Measurements from ENCODE around the gene TCF7L2. TPM values are rescaled to one million over a fixed set of nuclear protein-coding genes. Genes with fewer than 3 reads are reported as not detected.

Gene TCF7L2
- total RNA-seq, 2 donors from 2014 or later = 9.1 to 25.7 TPM

GRCh38 chr10:113047963-113048781 lies 98.1 kb downstream of the TCF7L2 start:
- ATAC-seq = no peak
- H3K4me1 ChIP-seq = no peaks in the 10 kb centered on the region
- 90 to 92% methylated on average over 13 of the region's 13 CpGs for WGBS, 2 donors
- TF ChIP-seq POLR2A (IDR thresholded peaks at IDR 0.05) (no peak), CTCF (IDR thresholded peaks at IDR 0.05) (no peak)
- no peak overlapping the region for H3K4me3 ChIP-seq
- DNase-seq = no peak
- H3K36me3 ChIP-seq (replicated peaks in 1 of 2; ENCODE audit: insufficient read depth in 1 of 2, low read depth in 2 of 2) = no peaks in the 10 kb centered on the region
- peak overlapping the region in 1 of 4 donors; percentile 2 for H3K27ac ChIP-seq
- intact Hi-C loops (cut with DNase I) = no loop called here
- H3K27me3 ChIP-seq = no peaks in the 10 kb centered on the region
- H3K9me3 ChIP-seq = no peaks in the 10 kb centered on the region

GRCh38 chr10:113049881-113050280 lies 99.8 kb downstream of the TCF7L2 start:
- Histone ChIP-seq H3K4me3 (no peak overlapping the region), H3K36me3 (replicated peaks in 1 of 2; ENCODE audit: insufficient read depth in 1 of 2, low read depth in 2 of 2) (no peaks in the 10 kb centered on the region), H3K4me1 (no peaks in the 10 kb centered on the region), H3K9me3 (no peaks in the 10 kb centered on the region), H3K27me3 (no peaks in the 10 kb centered on the region), H3K27ac (no peak overlapping the region)
- intact Hi-C loops (cut with DNase I) = no loop called here
- TF ChIP-seq POLR2A (IDR thresholded peaks at IDR 0.05) = no peak
- ATAC-seq (no peak), DNase-seq (no peak)
- 80 to 90% methylated on average over 5 of the region's 5 CpGs for WGBS, 2 donors

- H3K4me1 ChIP-seq = peaks cover 4% of the 10 kb centered on the region
- no peak for ATAC-seq
- DNase-seq = no peak
- no peak overlapping the region for H3K27ac ChIP-seq
- H3K36me3 ChIP-seq (replicated peaks in 1 of 2; ENCODE audit: insufficient read depth in 1 of 2, low read depth in 2 of 2) = no peaks in the 10 kb centered on the region
- no peaks in the 10 kb centered on the region for H3K27me3 ChIP-seq
- intact Hi-C loops (cut with DNase I) = no loop called here
- TF ChIP-seq CTCF (IDR thresholded peaks at IDR 0.05) (peak in 3 of 7 experiments; percentile 10 to 18 (median 15)), POLR2A (IDR thresholded peaks at IDR 0.05) (no peak)
- WGBS, 2 donors = 78 to 81% methylated on average over 10 of the region's 10 CpGs
- H3K4me3 ChIP-seq = no peak overlapping the region
- H3K9me3 ChIP-seq = no peaks in the 10 kb centered on the region
Measured at GRCh38 chr10:113052076-113052830, 102.2 kb downstream of the TCF7L2 start.

GRCh38 chr10:113053091-113053490 lies 103.0 kb downstream of the TCF7L2 start:
- TF ChIP-seq CTCF (IDR thresholded peaks at IDR 0.05) = no peak
- TF ChIP-seq POLR2A (IDR thresholded peaks at IDR 0.05) = no peak
- H3K27me3 ChIP-seq = no peaks in the 10 kb centered on the region
- H3K4me1 ChIP-seq = peaks cover 5% of the 10 kb centered on the region
- ATAC-seq = no peak
- H3K4me3 ChIP-seq = no peak overlapping the region
- no peak for DNase-seq
- WGBS, 2 donors = 79 to 84% methylated on average over 10 of the region's 10 CpGs
- no peak overlapping the region for H3K27ac ChIP-seq
- H3K9me3 ChIP-seq = no peaks in the 10 kb centered on the region
- H3K36me3 ChIP-seq (replicated peaks in 1 of 2; ENCODE audit: insufficient read depth in 1 of 2, low read depth in 2 of 2) = no peaks in the 10 kb centered on the region
- intact Hi-C loops (cut with DNase I) = no loop called here

- no peak for DNase-seq
- TF ChIP-seq POLR2A (IDR thresholded peaks at IDR 0.05) (no peak), CTCF (IDR thresholded peaks at IDR 0.05) (no peak)
- no peaks in the 10 kb centered on the region for H3K27me3 ChIP-seq
- H3K4me1 ChIP-seq = peaks cover 13% of the 10 kb centered on the region
- intact Hi-C loops (cut with DNase I) = no loop called here
- no peaks in the 10 kb centered on the region for H3K36me3 ChIP-seq (replicated peaks in 1 of 2; ENCODE audit: insufficient read depth in 1 of 2, low read depth in 2 of 2)
- 77 to 78% methylated on average over 4 to 5 of the region's 5 CpGs for WGBS, 2 donors
- H3K9me3 ChIP-seq = no peaks in the 10 kb centered on the region
- H3K4me3 ChIP-seq = no peak overlapping the region
- ATAC-seq = peak; percentile 45
- peak overlapping the region in 2 of 4 donors; percentile 9 to 11 for H3K27ac ChIP-seq
Measured at GRCh38 chr10:113053881-113054280, 103.8 kb downstream of the TCF7L2 start.

Measured in body of pancreas (tissue), 4 donors.